Breast epithelium (tissue), 4 donors: ENCODE results near the gene SAMD8. TPM values are rescaled to one million over a fixed set of nuclear protein-coding genes. Genes with fewer than 3 reads are reported as not detected.

Source experiments
- DNase-seq, 2 donors: peaks; one replicate each; pipeline ENCODE4 v3.0.0-alpha.2; 2019; ENCODE audit warnings: low spot score in 2 of 2
- H3K27ac ChIP-seq, 2 donors: fragments of 200-600 bp; sonication (generic) in 1 of 2; one replicate each; pipeline ENCODE4 v1.5.1; 2016 to 2019; ENCODE audit warnings: mild to moderate bottlenecking in 1 of 2
- H3K27me3 ChIP-seq, 2 donors: fragments of 200-600 bp; sonication (generic) in 1 of 2; one replicate each; pipeline versions ENCODE4 v1.5.1 to v1.6.0; 2017 to 2019; ENCODE audit warnings: control low read depth in 1 of 2, mild to moderate bottlenecking in 1 of 2
- H3K36me3 ChIP-seq: fragments of 200-600 bp; one replicate; pipeline ENCODE4 v1.5.1; 2019
- H3K4me1 ChIP-seq, 2 donors: fragments of 200-600 bp; sonication (generic); one replicate each; pipeline ENCODE4 v1.5.1; 2016 to 2019; ENCODE audit warnings: control low read depth in 1 of 2
- H3K4me3 ChIP-seq, 3 donors: fragments of 200-600 bp; sonication (generic); 1 replicate in 2 of 3; 2 replicates in 1 of 3; pipeline ENCODE4 v1.5.1; 2016 to 2019; ENCODE audit warnings: mild to moderate bottlenecking in 3 of 3, moderate library complexity in 2 of 3
- H3K9me3 ChIP-seq, 2 donors: fragments of 200-600 bp; sonication (generic) in 1 of 2; one replicate each; pipeline ENCODE4 v1.5.1; 2016 to 2019; ENCODE audit warnings: control low read depth in 1 of 2
- CTCF ChIP-seq, 3 donors: fragments of 450-650 bp; IDR thresholded peaks; one replicate each; pipeline ENCODE4 v1.5.1; 2016 to 2017; ENCODE audit warnings: antibody characterized with exemption in 3 of 3, mild to moderate bottlenecking in 3 of 3, moderate library complexity in 3 of 3
- POLR2A ChIP-seq: fragments of 450-650 bp; IDR thresholded peaks from one replicate; pipeline ENCODE4 v1.6.1; 2016; ENCODE audit warnings: antibody characterized with exemption, mild to moderate bottlenecking, moderate library complexity
- POLR2AphosphoS5 ChIP-seq, 3 donors: sonication (generic); formaldehyde crosslinking; IDR thresholded peaks; one replicate each; pipeline ENCODE4 v1.6.1; 2017; ENCODE audit warnings: antibody characterized with exemption in 3 of 3
- intact Hi-C: fragments of 100-400 bp; cut with DNase I; formaldehyde crosslinking; loops from one replicate; pipeline ENCODE4 v1.15.1; 2023; ENCODE audit warnings: low total_unique reads
- total RNA-seq, 3 donors: library from RNA; depleted of rRNA; stranded (reverse); fragments of >200 nt; gene quantifications; one replicate each; pipeline ENCODE4 v1.1.0, GENCODE V29; 2016

SAMD8 gene
- total RNA-seq, 3 donors from 2014 or later = 41.0 to 45.2 (median 41.3) TPM

GRCh38 chr10:75150656-75151055, 39.2 kb downstream of the SAMD8 start:
- Histone ChIP-seq H3K27ac (no peak overlapping the region), H3K36me3 (peaks cover 6% of the 10 kb centered on the region), H3K27me3 (no peaks in the 10 kb centered on the region), H3K4me3 (no peak overlapping the region), H3K4me1 (no peaks in the 10 kb centered on the region), H3K9me3 (no peaks in the 10 kb centered on the region)
- DNase-seq = no peak
- no peak for TF ChIP-seq CTCF (IDR thresholded peaks at IDR 0.05)
- TF ChIP-seq POLR2A = no peak
- TF ChIP-seq POLR2AphosphoS5 (IDR thresholded peaks at IDR 0.05) = no peak
- intact Hi-C loops = no loop called here

- DNase-seq = no peak
- TF ChIP-seq CTCF (IDR thresholded peaks at IDR 0.05) = no peak
- no peak for TF ChIP-seq POLR2AphosphoS5 (IDR thresholded peaks at IDR 0.05)
- TF ChIP-seq POLR2A = no peak
- H3K27ac ChIP-seq = no peak overlapping the region
- intact Hi-C loops = no loop called here
- H3K4me3 ChIP-seq = no peak overlapping the region
- no peaks in the 10 kb centered on the region for H3K9me3 ChIP-seq
- H3K36me3 ChIP-seq = no peaks in the 10 kb centered on the region
- no peaks in the 10 kb centered on the region for H3K4me1 ChIP-seq
- H3K27me3 ChIP-seq = no peaks in the 10 kb centered on the region
Measured at GRCh38 chr10:75159519-75159918, 48.1 kb downstream of the SAMD8 start.

- no peaks in the 10 kb centered on the region for H3K9me3 ChIP-seq
Measured at GRCh38 chr10:75165684-75166622, 54.5 kb downstream of the SAMD8 start.

GRCh38 chr10:75166623-75166972, 55.1 kb downstream of the SAMD8 start:
- intact Hi-C loops = no loop called here
- H3K27ac ChIP-seq = peak overlapping the region in 1 of 2 donors; percentile 34
- TF ChIP-seq POLR2AphosphoS5 (IDR thresholded peaks at IDR 0.05) (no peak), CTCF (IDR thresholded peaks at IDR 0.05) (no peak), POLR2A (no peak)
- H3K4me1 ChIP-seq = no peaks in the 10 kb centered on the region
- H3K4me3 ChIP-seq = no peak overlapping the region
- H3K9me3 ChIP-seq = no peaks in the 10 kb centered on the region
- DNase-seq = no peak
- H3K27me3 ChIP-seq = no peaks in the 10 kb centered on the region
- H3K36me3 ChIP-seq = no peaks in the 10 kb centered on the region

More at GRCh38 chr10:75165684-75166622, 54.5 kb downstream of the SAMD8 start:
- TF ChIP-seq POLR2A = no peak
- no peak for TF ChIP-seq POLR2AphosphoS5 (IDR thresholded peaks at IDR 0.05)
- no peak for TF ChIP-seq CTCF (IDR thresholded peaks at IDR 0.05)
- intact Hi-C loops = no loop called here
- DNase-seq = no peak
- Histone ChIP-seq H3K4me1 (no peaks in the 10 kb centered on the region), H3K4me3 (no peak overlapping the region), H3K27me3 (no peaks in the 10 kb centered on the region), H3K27ac (peak overlapping the region in 1 of 2 donors; percentile 34), H3K36me3 (no peaks in the 10 kb centered on the region)

GRCh38 chr10:75168275-75168674, 56.8 kb downstream of the SAMD8 start:
- Histone ChIP-seq H3K27ac (no peak overlapping the region), H3K4me3 (no peak overlapping the region), H3K4me1 (no peaks in the 10 kb centered on the region), H3K9me3 (no peaks in the 10 kb centered on the region), H3K36me3 (no peaks in the 10 kb centered on the region), H3K27me3 (no peaks in the 10 kb centered on the region)
- DNase-seq = no peak
- no peak for TF ChIP-seq POLR2AphosphoS5 (IDR thresholded peaks at IDR 0.05)
- no peak for TF ChIP-seq CTCF (IDR thresholded peaks at IDR 0.05)
- no peak for TF ChIP-seq POLR2A
- intact Hi-C loops = no loop called here
